Lung (tissue), 12 donors: Measurements from ENCODE around the gene MCM10. TPM values are rescaled to one million over a fixed set of nuclear protein-coding genes. Genes with fewer than 3 reads are reported as not detected.

ENCODE experiments used
- ATAC-seq: fragments of 200-7000 bp; cut with Tn5 transposase; one replicate; pipeline ENCODE4 v1.9.1; 2020; ENCODE audit warnings: moderate number of reproducible peaks; ENCODE audit not compliant: insufficient read depth, low FRiP score
- DNase-seq, 3 donors: peaks; one replicate each; pipeline ENCODE4 v3.0.0-alpha.2; 2013 to 2017
- H3K27ac ChIP-seq, 2 donors: one replicate each; pipeline ENCODE4 v1.5.1; 2013; ENCODE audit warnings: mild to moderate bottlenecking in 2 of 2, moderate library complexity in 2 of 2, control low read depth in 1 of 2, inconsistent platforms in 1 of 2, low read depth in 1 of 2, low read length in 1 of 2
- H3K27me3 ChIP-seq, 3 donors: one replicate each; pipeline ENCODE4 v1.5.1; 2013; ENCODE audit warnings: low read length in 2 of 3; ENCODE audit not compliant: control insufficient read depth in 3 of 3, insufficient read depth in 3 of 3
- H3K36me3 ChIP-seq, 4 donors: one replicate each; pipeline ENCODE4 v1.5.1; 2013; ENCODE audit warnings: low read length in 4 of 4, mild to moderate bottlenecking in 1 of 4, moderate library complexity in 1 of 4; ENCODE audit not compliant: control insufficient read depth in 4 of 4, insufficient read depth in 4 of 4
- H3K4me1 ChIP-seq, 5 donors: one replicate each; pipeline ENCODE4 v1.5.1; 2013; ENCODE audit warnings: low read length in 5 of 5, mild to moderate bottlenecking in 2 of 5, moderate library complexity in 1 of 5; ENCODE audit not compliant: control insufficient read depth in 5 of 5, insufficient read depth in 5 of 5
- H3K4me3 ChIP-seq: one replicate; pipeline ENCODE4 v1.5.1; 2013; ENCODE audit warnings: mild to moderate bottlenecking, control low read depth, moderate library complexity
- H3K9ac ChIP-seq, 2 donors: one replicate each; pipeline ENCODE4 v1.5.1; 2013; ENCODE audit warnings: low read length in 2 of 2, control low read depth in 1 of 2; ENCODE audit not compliant: insufficient read depth in 1 of 2
- H3K9me3 ChIP-seq, 4 donors: one replicate each; pipeline ENCODE4 v1.5.1; 2013; ENCODE audit warnings: low read length in 3 of 4, mild to moderate bottlenecking in 1 of 4, moderate library complexity in 1 of 4; ENCODE audit not compliant: control insufficient read depth in 4 of 4, insufficient read depth in 3 of 4
- WGBS, 2 donors: extraction: QIAGEN DNeasy Blood & Tissue Kit; methylation state at CpG; one replicate each; pipeline ENCODE4 v1.1.7; 2013; 5-methylcytosine and 5-hydroxymethylcytosine counted together
- polyA plus RNA-seq, 2 donors: library from polyadenylated mRNA; stranded (reverse); fragments of 200-250 nt; gene quantifications; one replicate each; pipeline ENCODE4 v1.2.1, GENCODE V29; 2013
- total RNA-seq, 2 donors: library from RNA; depleted of rRNA in 1 of 2; stranded (reverse); fragments of >200 nt in 1 of 2; gene quantifications; one replicate each; pipeline ENCODE4 v1.2.1, GENCODE V29; 2014 to 2021
- TF ChIP-seq, protein P1 (sequence below): IDR thresholded peaks from 2 replicates; pipeline ENCODE4 v1.5.1; 2012; ENCODE audit warnings: mild to moderate bottlenecking; ENCODE audit errors: control extremely low read depth, extremely low read depth
- donor health status: control.
- donor health status: control.
- donor health status: Bipolar disorder and iron deficiency.
- donor health status: healthy.
- donor health status: DM: yes; HTN: yes; CAD: no.

MCM10 gene
- total and polyA plus RNA-seq, 4 donors = 0.54 to 1.8 (median 1.0) TPM

DNA sequence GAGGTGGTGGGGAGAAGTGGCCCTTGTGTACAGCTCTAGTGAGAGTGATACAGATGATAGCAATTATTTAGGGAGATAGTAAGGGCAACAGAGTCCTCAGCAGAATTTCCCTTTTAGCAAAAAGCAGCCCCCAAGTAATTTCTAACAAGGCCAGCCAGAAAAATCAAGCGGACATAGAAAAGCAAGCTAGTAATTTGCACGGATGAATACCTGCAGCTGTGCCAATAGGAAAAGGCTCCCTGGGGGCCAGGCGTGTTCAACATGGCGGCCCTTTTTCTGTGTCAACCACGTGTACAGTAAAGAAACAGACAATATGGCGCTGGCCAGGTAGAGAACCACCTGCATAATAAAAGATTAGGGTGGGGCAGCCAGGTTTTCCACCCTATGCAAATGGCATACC is 7.4 kb downstream of the MCM10 start:
- Histone ChIP-seq H3K27ac (no peak overlapping the region), H3K27me3 (no peaks in the 10 kb centered on the region), H3K36me3 (peaks cover 0 to 4% (median 2%) of the 10 kb centered on the region in 4 donors), H3K4me1 (peaks cover 0 to 11% (median 2%) of the 10 kb centered on the region in 5 donors), H3K9me3 (no peaks in the 10 kb centered on the region), H3K4me3 (no peak overlapping the region), H3K9ac (no peak overlapping the region)
- TF ChIP-seq, protein P1, sequence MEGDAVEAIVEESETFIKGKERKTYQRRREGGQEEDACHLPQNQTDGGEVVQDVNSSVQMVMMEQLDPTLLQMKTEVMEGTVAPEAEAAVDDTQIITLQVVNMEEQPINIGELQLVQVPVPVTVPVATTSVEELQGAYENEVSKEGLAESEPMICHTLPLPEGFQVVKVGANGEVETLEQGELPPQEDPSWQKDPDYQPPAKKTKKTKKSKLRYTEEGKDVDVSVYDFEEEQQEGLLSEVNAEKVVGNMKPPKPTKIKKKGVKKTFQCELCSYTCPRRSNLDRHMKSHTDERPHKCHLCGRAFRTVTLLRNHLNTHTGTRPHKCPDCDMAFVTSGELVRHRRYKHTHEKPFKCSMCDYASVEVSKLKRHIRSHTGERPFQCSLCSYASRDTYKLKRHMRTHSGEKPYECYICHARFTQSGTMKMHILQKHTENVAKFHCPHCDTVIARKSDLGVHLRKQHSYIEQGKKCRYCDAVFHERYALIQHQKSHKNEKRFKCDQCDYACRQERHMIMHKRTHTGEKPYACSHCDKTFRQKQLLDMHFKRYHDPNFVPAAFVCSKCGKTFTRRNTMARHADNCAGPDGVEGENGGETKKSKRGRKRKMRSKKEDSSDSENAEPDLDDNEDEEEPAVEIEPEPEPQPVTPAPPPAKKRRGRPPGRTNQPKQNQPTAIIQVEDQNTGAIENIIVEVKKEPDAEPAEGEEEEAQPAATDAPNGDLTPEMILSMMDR = no peak
- DNase-seq (no peak), ATAC-seq (no peak)
- WGBS, 2 donors = 90 to 96% methylated on average over 6 of the region's 6 CpGs

DNA sequence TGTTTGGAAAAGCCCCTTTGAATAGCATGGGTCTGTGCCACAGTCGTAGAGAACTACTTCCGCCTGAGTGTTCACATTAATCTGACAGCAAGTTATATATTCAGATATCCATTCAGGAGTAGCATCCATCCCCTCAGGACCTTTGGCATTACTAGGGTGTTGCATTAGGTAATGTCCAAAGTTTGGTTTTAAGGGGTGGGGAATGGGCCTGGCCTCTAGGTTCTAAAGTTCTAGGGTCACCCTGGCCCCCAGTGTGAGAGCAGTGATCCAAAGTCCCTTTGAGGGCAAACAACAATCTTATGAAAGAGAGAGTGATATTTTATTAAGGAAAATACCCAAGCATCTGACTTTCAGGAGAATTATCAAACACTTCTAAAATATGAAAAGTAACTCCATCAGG is 12.3 kb downstream of the MCM10 start:
- peaks cover 0 to 4% (median 2%) of the 10 kb centered on the region in 4 donors for H3K36me3 ChIP-seq
- ATAC-seq (no peak), DNase-seq (no peak)
- H3K4me3 ChIP-seq = no peak overlapping the region
- no peaks in the 10 kb centered on the region for H3K9me3 ChIP-seq
- TF ChIP-seq, protein P1 = no peak
- H3K27ac ChIP-seq = no peak overlapping the region
- WGBS, 2 donors = 97 to 100% methylated on average over 2 of the region's 2 CpGs
- H3K9ac ChIP-seq = no peak overlapping the region
- no peaks in the 10 kb centered on the region for H3K27me3 ChIP-seq
- peaks cover 0 to 3% (median 0%) of the 10 kb centered on the region in 5 donors for H3K4me1 ChIP-seq

DNA sequence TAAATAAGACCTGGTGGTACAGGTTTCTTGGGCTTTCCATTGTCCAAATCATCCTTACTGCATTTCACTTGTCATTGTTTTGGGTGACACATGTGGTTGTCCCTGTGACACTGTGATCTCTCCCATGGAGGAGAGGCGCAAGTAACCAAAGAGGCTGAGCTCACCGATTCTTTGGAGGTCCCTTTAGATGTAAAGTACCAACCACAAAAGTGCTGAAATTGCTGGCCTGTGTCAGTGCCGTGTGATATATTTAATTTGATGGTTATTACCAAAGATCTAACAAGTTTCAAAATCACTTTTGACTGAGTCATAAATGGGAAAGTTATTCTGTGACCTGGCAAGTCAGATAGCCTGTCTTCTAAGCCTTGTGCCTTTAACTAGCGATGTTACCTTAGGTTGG is 19.4 kb downstream of the MCM10 start:
- H3K36me3 ChIP-seq = peaks cover 0 to 6% (median 0%) of the 10 kb centered on the region in 4 donors
- ATAC-seq (no peak), DNase-seq (no peak)
- no peak overlapping the region for H3K27ac ChIP-seq
- no peak overlapping the region for H3K9ac ChIP-seq
- H3K4me1 ChIP-seq = peaks cover 0 to 3% (median 0%) of the 10 kb centered on the region in 5 donors
- 87 to 98% methylated on average over 4 of the region's 4 CpGs for WGBS, 2 donors
- no peak overlapping the region for H3K4me3 ChIP-seq
- H3K27me3 ChIP-seq = no peaks in the 10 kb centered on the region
- TF ChIP-seq, protein P1 = no peak
- H3K9me3 ChIP-seq = no peaks in the 10 kb centered on the region

DNA sequence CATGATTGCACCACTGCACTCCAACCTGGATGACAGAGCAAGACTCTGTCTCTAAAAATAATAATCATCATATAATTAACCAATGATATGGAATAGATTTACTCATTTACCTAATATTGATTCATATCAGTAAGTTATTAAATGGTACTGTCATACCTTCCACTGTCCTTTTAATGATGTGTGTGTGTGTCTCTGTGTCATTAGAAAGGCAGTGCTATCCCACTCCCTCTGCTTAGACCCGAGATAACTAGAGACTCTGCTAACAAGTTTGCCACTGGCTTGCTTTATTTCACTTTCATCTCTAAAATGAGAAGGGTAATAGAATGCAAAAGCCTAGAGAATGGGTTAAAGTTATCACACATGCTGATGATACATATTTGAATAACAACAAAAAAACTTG is 21.1 kb downstream of the MCM10 start:
- Histone ChIP-seq H3K36me3 (peaks cover 0 to 6% (median 0%) of the 10 kb centered on the region in 4 donors), H3K9ac (no peak overlapping the region), H3K27me3 (no peaks in the 10 kb centered on the region), H3K27ac (no peak overlapping the region), H3K4me1 (peaks cover 0 to 3% (median 0%) of the 10 kb centered on the region in 5 donors), H3K4me3 (no peak overlapping the region), H3K9me3 (peaks cover 0 to 4% (median 0%) of the 10 kb centered on the region in 4 donors)
- DNase-seq (no peak), ATAC-seq (no peak)
- 88 to 97% methylated on average over 1 of the region's 1 CpG for WGBS, 2 donors
- TF ChIP-seq, protein P1 = no peak
